Activated CD4-positive, alpha-beta memory T cell treated with anti-CD3 and anti-CD28 coated beads for 36 hours (primary cell): ENCODE measurements around the gene FARSB. TPM values are rescaled to one million over a fixed set of nuclear protein-coding genes. Genes with fewer than 3 reads are reported as not detected.

ENCODE experiments used
- CTCF ChIA-PET: fragments of 350-600 bp; sonication (Branson Sonifier 250); formaldehyde crosslinking; loops from one replicate; lab custom pipeline; 2021; ENCODE audit warnings: antibody characterized with exemption, inconsistent platforms; lab: Charles Lee
- POLR2A ChIA-PET: fragments of 350-600 bp; sonication (Branson Sonifier 250); formaldehyde crosslinking; loops from one replicate; lab custom pipeline; 2021; ENCODE audit warnings: antibody characterized with exemption; lab: Charles Lee
- DNase-seq: peaks from one replicate; pipeline ENCODE4 v3.0.0-alpha.2; 2020
- H3K27ac Mint-ChIP-seq: one replicate; pipeline ENCODE4 v1.8.0; 2021; ENCODE audit warnings: mixed read lengths
- H3K27me3 Mint-ChIP-seq: one replicate; pipeline ENCODE4 v1.8.0; 2021; ENCODE audit warnings: mixed read lengths
- H3K36me3 Mint-ChIP-seq: one replicate; pipeline ENCODE4 v1.8.0; 2021; ENCODE audit warnings: mixed read lengths
- H3K4me1 Mint-ChIP-seq: one replicate; pipeline ENCODE4 v1.8.0; 2021; ENCODE audit warnings: low read depth, mixed read lengths
- H3K4me3 Mint-ChIP-seq: one replicate; pipeline ENCODE4 v1.8.0; 2021; ENCODE audit warnings: mild to moderate bottlenecking, mixed read lengths
- H3K9me3 Mint-ChIP-seq: one replicate; pipeline ENCODE4 v1.8.0; 2021; ENCODE audit warnings: mixed read lengths
- intact Hi-C: fragments of 100-400 bp; cut with micrococcal nuclease; formaldehyde crosslinking; loops from one replicate; pipeline ENCODE4 v1.15.1; 2023
- total RNA-seq, 2 experiments: library from RNA; stranded (reverse); gene quantifications; one replicate each; pipeline ENCODE4 v1.2.3, GENCODE V29; 2021

Gene FARSB
- total RNA-seq, 2 experiments from 2014 or later, result 40.3 to 41.4 TPM

- DNase-seq, result no peak
- Mint-ChIP-seq H3K36me3 (peaks cover 40% of the 10 kb centered on the region), H3K9me3 (no peaks in the 10 kb centered on the region), H3K4me3 (no peak overlapping the region), H3K4me1 (no peaks in the 10 kb centered on the region), H3K27ac (no peak overlapping the region), H3K27me3 (no peaks in the 10 kb centered on the region)
- CTCF ChIA-PET, result interaction anchor here (0.9 to 1.2 kb wide), 2 partner anchors 62 to 306 kb away, joined by 3 to 5 read pairs; no protein-coding TSS in a partner anchor
- intact Hi-C loops, result no loop called here
- POLR2A ChIA-PET, result no interaction called here
Measured at GRCh38 chr2:222623756-222624309, 32.1 kb downstream of the FARSB start.

GRCh38 chr2:222622910-222623309, 33.0 kb downstream of the FARSB start:
- ChIA-PET CTCF (interaction anchor here (1.2 kb wide), 2 partner anchors 8 to 305 kb away, joined by 3 to 5 read pairs; no protein-coding TSS in a partner anchor), POLR2A (no interaction called here)
- Mint-ChIP-seq H3K9me3 (no peaks in the 10 kb centered on the region), H3K4me1 (no peaks in the 10 kb centered on the region), H3K36me3 (peaks cover 44% of the 10 kb centered on the region), H3K27ac (no peak overlapping the region), H3K4me3 (no peak overlapping the region), H3K27me3 (no peaks in the 10 kb centered on the region)
- DNase-seq, result no peak
- intact Hi-C loops, result no loop called here

- no peak for DNase-seq
- H3K36me3 Mint-ChIP-seq, result peaks cover 35% of the 10 kb centered on the region
- no peaks in the 10 kb centered on the region for H3K27me3 Mint-ChIP-seq
- ChIA-PET CTCF (no interaction called here), POLR2A (no interaction called here)
- H3K4me3 Mint-ChIP-seq, result no peak overlapping the region
- intact Hi-C loops, result no loop called here
- H3K27ac Mint-ChIP-seq, result no peak overlapping the region
- no peaks in the 10 kb centered on the region for H3K4me1 Mint-ChIP-seq
- no peaks in the 10 kb centered on the region for H3K9me3 Mint-ChIP-seq
Measured at GRCh38 chr2:222621893-222622292, 34.0 kb downstream of the FARSB start.

- POLR2A ChIA-PET, result no interaction called here
- no peaks in the 10 kb centered on the region for H3K9me3 Mint-ChIP-seq
- no peaks in the 10 kb centered on the region for H3K27me3 Mint-ChIP-seq
- H3K4me3 Mint-ChIP-seq, result no peak overlapping the region
- CTCF ChIA-PET, result interaction anchor here (1.7 to 2.6 kb wide), 2 partner anchors 298 to 301 kb away, joined by 5 to 24 read pairs; no protein-coding TSS in a partner anchor
- intact Hi-C loops, result no loop called here
- no peak overlapping the region for H3K27ac Mint-ChIP-seq
- DNase-seq, result no peak
- H3K36me3 Mint-ChIP-seq, result peaks cover 33% of the 10 kb centered on the region
- no peaks in the 10 kb centered on the region for H3K4me1 Mint-ChIP-seq
Measured at GRCh38 chr2:222615320-222615719, 40.6 kb downstream of the FARSB start.

- Mint-ChIP-seq H3K27me3 (no peaks in the 10 kb centered on the region), H3K4me3 (no peak overlapping the region), H3K27ac (no peak overlapping the region), H3K36me3 (peaks cover 27% of the 10 kb centered on the region), H3K9me3 (no peaks in the 10 kb centered on the region), H3K4me1 (no peaks in the 10 kb centered on the region)
- intact Hi-C loops, result loop anchor here (1.0 kb wide), 2 partner anchors 296 to 557 kb away; no protein-coding TSS in a partner anchor
- no peak for DNase-seq
- POLR2A ChIA-PET, result no interaction called here
- CTCF ChIA-PET, result interaction anchor here (0.9 to 2.6 kb wide), 6 partner anchors 9 to 556 kb away, joined by 3 to 24 read pairs (median 3); no protein-coding TSS in a partner anchor
Measured at GRCh38 chr2:222613715-222614331, 42.1 kb downstream of the FARSB start.

GRCh38 chr2:222611684-222612083, 44.2 kb downstream of the FARSB start:
- H3K27ac Mint-ChIP-seq, result no peak overlapping the region
- CTCF ChIA-PET, result interaction anchor here (1.4 to 3.4 kb wide), 2 partner anchors 11 to 293 kb away, joined by 5 to 19 read pairs; a partner anchor contains a TSS
- H3K4me1 Mint-ChIP-seq, result no peaks in the 10 kb centered on the region
- no peak overlapping the region for H3K4me3 Mint-ChIP-seq
- H3K27me3 Mint-ChIP-seq, result no peaks in the 10 kb centered on the region
- DNase-seq, result no peak
- POLR2A ChIA-PET, result no interaction called here
- H3K9me3 Mint-ChIP-seq, result no peaks in the 10 kb centered on the region
- H3K36me3 Mint-ChIP-seq, result peaks cover 27% of the 10 kb centered on the region
- intact Hi-C loops, result no loop called here

- H3K4me1 Mint-ChIP-seq, result no peaks in the 10 kb centered on the region
- no peak overlapping the region for H3K27ac Mint-ChIP-seq
- ChIA-PET CTCF (interaction anchor here (3.4 kb wide), 1 partner anchor 292 kb away, joined by 19 read pairs; a partner anchor contains a TSS), POLR2A (no interaction called here)
- no peaks in the 10 kb centered on the region for H3K9me3 Mint-ChIP-seq
- no peaks in the 10 kb centered on the region for H3K27me3 Mint-ChIP-seq
- intact Hi-C loops, result no loop called here
- H3K4me3 Mint-ChIP-seq, result no peak overlapping the region
- H3K36me3 Mint-ChIP-seq, result peaks cover 28% of the 10 kb centered on the region
- no peak for DNase-seq
Measured at GRCh38 chr2:222610746-222611145, 45.1 kb downstream of the FARSB start.

GRCh38 chr2:222609381-222609780, 46.5 kb downstream of the FARSB start:
- Mint-ChIP-seq H3K9me3 (no peaks in the 10 kb centered on the region), H3K27me3 (no peaks in the 10 kb centered on the region), H3K4me1 (no peaks in the 10 kb centered on the region), H3K27ac (no peak overlapping the region), H3K36me3 (peaks cover 25% of the 10 kb centered on the region), H3K4me3 (no peak overlapping the region)
- ChIA-PET CTCF (no interaction called here), POLR2A (no interaction called here)
- intact Hi-C loops, result no loop called here
- DNase-seq, result no peak

- ChIA-PET CTCF (no interaction called here), POLR2A (no interaction called here)
- H3K4me1 Mint-ChIP-seq, result no peaks in the 10 kb centered on the region
- intact Hi-C loops, result no loop called here
- H3K36me3 Mint-ChIP-seq, result peaks cover 25% of the 10 kb centered on the region
- H3K27ac Mint-ChIP-seq, result no peak overlapping the region
- DNase-seq, result no peak
- H3K4me3 Mint-ChIP-seq, result no peak overlapping the region
- H3K27me3 Mint-ChIP-seq, result no peaks in the 10 kb centered on the region
- H3K9me3 Mint-ChIP-seq, result no peaks in the 10 kb centered on the region
Measured at GRCh38 chr2:222608081-222608480, 47.8 kb downstream of the FARSB start.

GRCh38 chr2:222606306-222606705, 49.6 kb downstream of the FARSB start:
- Mint-ChIP-seq H3K36me3 (peaks cover 20% of the 10 kb centered on the region), H3K4me3 (no peak overlapping the region), H3K27ac (no peak overlapping the region), H3K27me3 (no peaks in the 10 kb centered on the region), H3K9me3 (no peaks in the 10 kb centered on the region), H3K4me1 (no peaks in the 10 kb centered on the region)
- intact Hi-C loops, result no loop called here
- ChIA-PET POLR2A (no interaction called here), CTCF (interaction anchor here (1.1 kb wide), 2 partner anchors 13 to 288 kb away, joined by 3 read pairs; no protein-coding TSS in a partner anchor)
- no peak for DNase-seq

- H3K9me3 Mint-ChIP-seq, result no peaks in the 10 kb centered on the region
- no peaks in the 10 kb centered on the region for H3K27me3 Mint-ChIP-seq
- H3K4me3 Mint-ChIP-seq, result no peak overlapping the region
- H3K36me3 Mint-ChIP-seq, result peaks cover 25% of the 10 kb centered on the region
- ChIA-PET POLR2A (interaction anchor here (0.6 kb wide), 1 partner anchor 1025 kb away, joined by 3 read pairs; no protein-coding TSS in a partner anchor), CTCF (interaction anchor here (0.9 to 1.1 kb wide), 2 partner anchors 15 to 34 kb away, joined by 3 read pairs; no protein-coding TSS in a partner anchor)
- intact Hi-C loops, result no loop called here
- DNase-seq, result no peak
- no peak overlapping the region for H3K27ac Mint-ChIP-seq
- no peaks in the 10 kb centered on the region for H3K4me1 Mint-ChIP-seq
Measured at GRCh38 chr2:222604749-222605515, 51.0 kb downstream of the FARSB start.

- DNase-seq, result no peak
- intact Hi-C loops, result no loop called here
- H3K36me3 Mint-ChIP-seq, result peaks cover 28% of the 10 kb centered on the region
- H3K27me3 Mint-ChIP-seq, result no peaks in the 10 kb centered on the region
- no peaks in the 10 kb centered on the region for H3K9me3 Mint-ChIP-seq
- ChIA-PET CTCF (interaction anchor here (1.7 kb wide), 1 partner anchor 286 kb away, joined by 4 read pairs; no protein-coding TSS in a partner anchor), POLR2A (no interaction called here)
- H3K27ac Mint-ChIP-seq, result no peak overlapping the region
- no peaks in the 10 kb centered on the region for H3K4me1 Mint-ChIP-seq
- no peak overlapping the region for H3K4me3 Mint-ChIP-seq
Measured at GRCh38 chr2:222603501-222603900, 52.4 kb downstream of the FARSB start.
